ENCODE data around the gene TMEM132C.
"Not testable (repeated sequence)": the region's sequence is repeated elsewhere in the genome, so short reads cannot be mapped to it uniquely, and the experiment has no call there.

Gene TMEM132C

GRCh38 chr12:128571906-128572810, 305.2 kb downstream of the TMEM132C start:
- no peak for DNase-seq

GRCh38 chr12:128573907-128574306, 306.9 kb downstream of the TMEM132C start:
- no peak for DNase-seq

GRCh38 chr12:128578045-128578444, 311.1 kb downstream of the TMEM132C start:
- no peak for DNase-seq

GRCh38 chr12:128581321-128581761, 314.4 kb downstream of the TMEM132C start:
- DNase-seq = no peak

GRCh38 chr12:128583453-128583852, 316.5 kb downstream of the TMEM132C start:
- no peak for DNase-seq

GRCh38 chr12:128586451-128587029, 319.6 kb downstream of the TMEM132C start:
- no peak for DNase-seq

GRCh38 chr12:128587918-128588317, 320.9 kb downstream of the TMEM132C start:
- DNase-seq = no peak

- no peak for DNase-seq
Measured at GRCh38 chr12:128592220-128592744, 325.3 kb downstream of the TMEM132C start.

- DNase-seq = no peak
Measured at GRCh38 chr12:128594521-128594920, 327.6 kb downstream of the TMEM132C start.

GRCh38 chr12:128595609-128596008, 328.6 kb downstream of the TMEM132C start:
- no peak for DNase-seq

GRCh38 chr12:128600886-128601285, 333.9 kb downstream of the TMEM132C start:
- no peak for DNase-seq

GRCh38 chr12:128603573-128604115, 336.7 kb downstream of the TMEM132C start:
- DNase-seq = no peak

- not testable (repeated sequence) for DNase-seq
Measured at GRCh38 chr12:128604219-128604618, 337.2 kb downstream of the TMEM132C start.

- DNase-seq = no peak
Measured at GRCh38 chr12:128606051-128606450, 339.1 kb downstream of the TMEM132C start.

GRCh38 chr12:128606538-128606937, 339.6 kb downstream of the TMEM132C start:
- no peak for DNase-seq

- DNase-seq = no peak
Measured at GRCh38 chr12:128606970-128607369, 340.0 kb downstream of the TMEM132C start.

GRCh38 chr12:128607641-128608040, 340.7 kb downstream of the TMEM132C start:
- no peak for DNase-seq

GRCh38 chr12:128609861-128610260, 342.9 kb downstream of the TMEM132C start:
- DNase-seq = no peak

- no peak for DNase-seq
Measured at GRCh38 chr12:128611736-128612135, 344.8 kb downstream of the TMEM132C start.

- no peak for DNase-seq
Measured at GRCh38 chr12:128612150-128612850, 345.3 kb downstream of the TMEM132C start.

- no peak for DNase-seq
Measured at GRCh38 chr12:128613837-128614590, 347.0 kb downstream of the TMEM132C start.

- no peak for DNase-seq
Measured at GRCh38 chr12:128617304-128617833, 350.4 kb downstream of the TMEM132C start.

All from NCI-H2029 (cell line).